GM23248 (cell line): Measurements from ENCODE around the gene FBXO10. TPM values are rescaled to one million over a fixed set of nuclear protein-coding genes. Genes with fewer than 3 reads are reported as not detected.

Experiments
- DNase-seq: peaks from one replicate; pipeline ENCODE4 v3.0.0-alpha.2; 2015
- H2AFZ ChIP-seq: fragments of 200-600 bp; sonication (generic); 2 replicates; pipeline ENCODE4 v1.6.1; 2016; ENCODE audit warnings: antibody characterized with exemption
- H3F3A ChIP-seq: fragments of 200-600 bp; sonication (generic); 2 replicates; pipeline ENCODE4 v1.6.1; 2016; ENCODE audit warnings: mild to moderate bottlenecking, antibody characterized with exemption, mixed run types; ENCODE audit not compliant: insufficient read depth
- H3K27ac ChIP-seq: fragments of 200-600 bp; sonication (generic); 2 replicates; pipeline ENCODE4 v1.5.1; 2016; ENCODE audit warnings: mild to moderate bottlenecking
- H3K27me3 ChIP-seq: fragments of 200-600 bp; sonication (generic); replicated peaks from 2 replicates; pipeline ENCODE4 v1.6.1; 2016; ENCODE audit warnings: mild to moderate bottlenecking; ENCODE audit not compliant: insufficient read depth
- H3K36me3 ChIP-seq: fragments of 200-600 bp; sonication (generic); 2 replicates; pipeline ENCODE4 v1.6.1; 2016; ENCODE audit warnings: low read depth, mild to moderate bottlenecking
- H3K4me1 ChIP-seq: fragments of 200-600 bp; sonication (generic); 2 replicates; pipeline ENCODE4 v1.6.1; 2016; ENCODE audit warnings: mild to moderate bottlenecking; ENCODE audit not compliant: insufficient read depth
- H3K4me2 ChIP-seq: fragments of 200-600 bp; sonication (generic); one replicate; pipeline ENCODE4 v1.6.1; 2016; ENCODE audit warnings: mild to moderate bottlenecking; ENCODE audit not compliant: unreplicated experiment
- H3K4me3 ChIP-seq: fragments of 200-600 bp; sonication (generic); 2 replicates; pipeline ENCODE4 v1.5.1; 2016; ENCODE audit warnings: mild to moderate bottlenecking
- H3K79me2 ChIP-seq: fragments of 200-600 bp; sonication (generic); 2 replicates; pipeline ENCODE4 v1.6.1; 2016; ENCODE audit warnings: mild to moderate bottlenecking; ENCODE audit not compliant: insufficient read depth
- H3K9ac ChIP-seq: fragments of 200-600 bp; sonication (generic); 2 replicates; pipeline ENCODE4 v1.6.1; 2016; ENCODE audit warnings: mild to moderate bottlenecking
- H3K9me2 ChIP-seq: fragments of 200-600 bp; sonication (generic); 2 replicates; pipeline ENCODE4 v1.6.1; 2016; ENCODE audit warnings: mixed run types, mild to moderate bottlenecking, moderate library complexity; ENCODE audit not compliant: insufficient read depth
- H3K9me3 ChIP-seq: fragments of 200-600 bp; sonication (generic); one replicate; pipeline ENCODE4 v1.6.1; 2017; ENCODE audit warnings: low read depth
- H4K20me1 ChIP-seq: fragments of 200-600 bp; sonication (generic); 2 replicates; pipeline ENCODE4 v1.6.0; 2016; ENCODE audit not compliant: insufficient read depth
- EZH2 ChIP-seq: fragments of 200-600 bp; sonication (generic); IDR thresholded peaks from 2 replicates; pipeline ENCODE4 v1.6.1; 2018; ENCODE audit warnings: antibody characterized with exemption, mild to moderate bottlenecking; ENCODE audit not compliant: insufficient read depth, poor library complexity, severe bottlenecking
- EZH2phosphoT487 ChIP-seq: fragments of 200-600 bp; sonication (generic); IDR thresholded peaks from 2 replicates; pipeline ENCODE4 v1.6.1; 2018; ENCODE audit warnings: antibody characterized with exemption, moderate library complexity, mild to moderate bottlenecking, low read depth; ENCODE audit not compliant: insufficient read depth
- WGBS, 2 experiments: methylation state at CpG; one replicate each; pipeline ENCODE4 v1.1.6; 2015 to 2017; ENCODE audit warnings: low lambda C conversion rate in 2 of 2, low coverage in 1 of 2; ENCODE audit errors: missing lambda C conversion rate in 2 of 2; 5-methylcytosine and 5-hydroxymethylcytosine counted together
- in situ Hi-C: fragments of 300-500 bp; cut with MboI; formaldehyde crosslinking; loops from 2 replicates; pipeline ENCODE4 v1.15.0; 2020
- polyA plus RNA-seq: library from polyadenylated mRNA; unstranded; fragments of >200 nt; fragmentation: Nextera tagmentation; extraction: Ambion mirVana; gene quantifications from 2 replicates; pipeline ENCODE4 v1.2.1, GENCODE V29; 2016
- total RNA-seq: library from RNA; depleted of rRNA; stranded (reverse); fragments of >200 nt; shearing (Covaris generic); gene quantifications from 2 replicates; pipeline ENCODE4 v1.2.3, GENCODE V29; 2014

FBXO10 gene
- total and polyA plus RNA-seq, 2 experiments from 2014 or later = 4.4 to 9.9 TPM

DNA sequence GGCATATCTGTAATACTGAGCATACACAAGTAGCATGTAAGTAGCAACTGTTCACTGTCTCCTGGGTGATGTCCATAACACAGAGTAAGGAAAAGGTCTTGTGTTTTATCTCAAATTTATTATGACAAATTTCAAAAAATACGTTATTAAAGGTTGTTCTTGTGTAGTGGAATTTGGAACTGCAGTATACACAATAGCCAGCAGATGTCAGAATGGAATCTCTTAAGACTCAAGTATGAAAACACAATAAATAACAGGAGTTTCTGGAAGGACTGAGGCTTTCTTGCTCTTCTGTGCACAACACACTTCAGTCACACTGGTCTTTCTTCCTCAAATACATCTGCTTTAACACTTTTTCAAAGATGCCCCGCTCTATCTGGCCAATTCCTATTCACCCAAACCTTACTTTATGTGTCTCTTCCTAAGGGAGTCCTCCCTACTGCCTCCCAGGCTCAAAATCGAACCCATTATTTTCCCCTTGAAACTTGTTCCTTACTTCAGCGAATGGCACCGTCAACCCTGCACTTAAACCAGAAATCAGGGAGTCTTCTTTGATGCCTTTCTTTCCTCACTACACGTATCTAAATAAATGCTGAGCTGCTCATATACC is 6.5 kb upstream of the FBXO10 start:
- Histone ChIP-seq H3K4me1 (no peaks in the 10 kb centered on the region), H3K27me3 (no peaks in the 10 kb centered on the region), H4K20me1 (no peaks in the 10 kb centered on the region), H3K9me2 (no peaks in the 10 kb centered on the region), H3K27ac (no peak overlapping the region), H3K9ac (no peak overlapping the region), H3K79me2 (peaks cover 86% of the 10 kb centered on the region), H3K36me3 (peaks cover 53% of the 10 kb centered on the region), H2AFZ (no peak overlapping the region), H3K4me2 (no peak overlapping the region), H3K4me3 (no peak overlapping the region), H3K9me3 (no peaks in the 10 kb centered on the region), H3F3A (peaks cover 27% of the 10 kb centered on the region)
- in situ Hi-C loops = loop anchor here (25.0 kb wide), 1 partner anchor 755 kb away; no protein-coding TSS in a partner anchor
- WGBS, 2 experiments = 56 to 62% methylated on average over 6 of the region's 6 CpGs
- TF ChIP-seq EZH2phosphoT487 = no peak
- no peak for TF ChIP-seq EZH2
- peak; percentile 79 for DNase-seq

DNA sequence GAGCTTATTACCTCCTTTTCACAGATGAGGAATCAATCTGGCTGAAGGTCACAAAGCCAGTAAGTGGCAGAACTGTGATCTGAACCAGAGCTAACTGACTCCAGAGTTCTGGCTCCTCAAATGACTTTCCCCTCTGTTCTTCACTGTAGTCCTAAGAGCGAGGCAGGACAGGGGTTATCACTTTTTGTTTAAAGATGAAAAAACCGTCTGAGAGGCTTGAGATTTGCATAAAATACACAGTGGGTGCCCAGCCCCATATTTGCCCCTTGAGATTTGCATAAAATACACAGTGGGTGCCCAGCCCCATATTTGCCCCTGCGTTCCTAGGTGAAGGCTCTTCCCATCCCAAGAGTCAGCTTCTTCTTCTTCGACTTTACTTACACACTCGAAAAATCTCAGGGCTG is 667 bp downstream of the FBXO10 start:
- Histone ChIP-seq H3K9ac (peak overlapping the region; percentile 87), H3K27ac (peak overlapping the region; percentile 64)

GRCh38 chr9:37575001-37575400 is 1.2 kb downstream of the FBXO10 start:
- Histone ChIP-seq H3K4me2 (peak overlapping the region; percentile 87), H3K9ac (peak overlapping the region; percentile 87), H3K4me3 (peak overlapping the region; percentile 78), H3K36me3 (no peaks in the 10 kb centered on the region), H3K9me2 (no peaks in the 10 kb centered on the region), H4K20me1 (no peaks in the 10 kb centered on the region), H3K9me3 (no peaks in the 10 kb centered on the region), H3K4me1 (peaks cover 27% of the 10 kb centered on the region), H3F3A (peaks cover 32% of the 10 kb centered on the region), H3K27ac (peak overlapping the region; percentile 64), H3K79me2 (peaks cover 63% of the 10 kb centered on the region), H3K27me3 (no peaks in the 10 kb centered on the region), H2AFZ (peak overlapping the region; percentile 82)
- peak; percentile 45 for DNase-seq
- 7 to 18% methylated on average over 5 of the region's 5 CpGs for WGBS, 2 experiments
- in situ Hi-C loops = loop anchor here (25.0 kb wide), 1 partner anchor 762 kb away; no protein-coding TSS in a partner anchor
- TF ChIP-seq EZH2phosphoT487 (no peak), EZH2 (no peak)

More for the DNA sequence above, 667 bp downstream of the FBXO10 start:
- no peak for TF ChIP-seq EZH2phosphoT487
- no peak for TF ChIP-seq EZH2
- peak overlapping the region; percentile 82 for H2AFZ ChIP-seq
- DNase-seq = peak; percentile 47
- in situ Hi-C loops = loop anchor here (25.0 kb wide), 1 partner anchor 762 kb away; no protein-coding TSS in a partner anchor
- H3K79me2 ChIP-seq = peaks cover 63% of the 10 kb centered on the region
- peak overlapping the region; percentile 78 for H3K4me3 ChIP-seq
- peaks cover 27% of the 10 kb centered on the region for H3K4me1 ChIP-seq
- H4K20me1 ChIP-seq = no peaks in the 10 kb centered on the region
- H3K9me3 ChIP-seq = no peaks in the 10 kb centered on the region
- WGBS, 2 experiments = 1 to 5% methylated on average over 5 of the region's 5 CpGs
- H3K4me2 ChIP-seq = peak overlapping the region; percentile 87
- no peaks in the 10 kb centered on the region for H3K36me3 ChIP-seq
- H3K9me2 ChIP-seq = no peaks in the 10 kb centered on the region
- H3F3A ChIP-seq = peaks cover 32% of the 10 kb centered on the region
- no peaks in the 10 kb centered on the region for H3K27me3 ChIP-seq

- Histone ChIP-seq H3F3A (peaks cover 32% of the 10 kb centered on the region), H3K79me2 (peaks cover 70% of the 10 kb centered on the region), H3K27ac (peak overlapping the region; percentile 64), H3K9me3 (no peaks in the 10 kb centered on the region), H3K9ac (peak overlapping the region; percentile 87), H2AFZ (peak overlapping the region; percentile 43; the same call in 1 of the 2 replicates), H3K9me2 (no peaks in the 10 kb centered on the region), H3K4me1 (peaks cover 27% of the 10 kb centered on the region), H3K27me3 (no peaks in the 10 kb centered on the region), H3K4me3 (peak overlapping the region; percentile 78), H4K20me1 (no peaks in the 10 kb centered on the region), H3K36me3 (no peaks in the 10 kb centered on the region), H3K4me2 (peak overlapping the region; percentile 87)
- in situ Hi-C loops = no loop called here
- DNase-seq = peak; percentile 71
- TF ChIP-seq EZH2phosphoT487 (no peak), EZH2 (no peak)
- 37 to 38% methylated on average over 5 of the region's 5 CpGs for WGBS, 2 experiments
Measured at GRCh38 chr9:37574241-37574721, 1.9 kb downstream of the FBXO10 start.
